Measurements from ENCODE around the gene TRPV3. TPM values are rescaled to one million over a fixed set of nuclear protein-coding genes. Genes with fewer than 3 reads are reported as not detected.

TRPV3 gene
- total and polyA plus RNA-seq, 9 of the 15 experiments (the other 6 are each of a cell fraction or from before 2014, with no cell fraction given): 0.03 to 0.42 (median 0.11) TPM; not detected in 1

- TF ChIP-seq ARID3A (IDR thresholded peaks at IDR 0.05; ENCODE audit: borderline replicate concordance, low read depth, low read length) (no peak), FOXJ3 (CRISPR knock-in tag; IDR thresholded peaks at IDR 0.05) (no peak), KDM4B (IDR thresholded peaks at IDR 0.05; ENCODE audit: borderline replicate concordance in 2 of 2, low read depth in 1 of 2) (no peak), E2F3 (CRISPR knock-in tag; IDR thresholded peaks at IDR 0.05) (no peak), TAF7 (tag; IDR thresholded peaks at IDR 0.05) (no peak)
Measured at GRCh38 chr17:3553419-3554401, 3.9 kb downstream of the TRPV3 start (continued).

- ChIA-PET CTCF (ENCODE audit: low intra/inter-chr PET ratio) (no interaction called here), POLR2A (no interaction called here)
- H3K4me1 ChIP-seq (replicated peaks in 1 of 2; ENCODE audit: control insufficient read depth in 2 of 2, insufficient read depth in 2 of 2, low read length in 2 of 2): peaks cover 7 to 11% of the 10 kb centered on the region in 2 experiments
- no peaks in the 10 kb centered on the region for H3K9me3 ChIP-seq (replicated peaks; ENCODE audit: control insufficient read depth, insufficient read depth, low read depth, low read length)
- H3K4me3 ChIP-seq: no peak overlapping the region
- no peak for DNase-seq (ENCODE audit: extremely low read depth in 1 of 4, low spot score in 3 of 4)
- peaks cover 0 to 33% of the 10 kb centered on the region in 2 experiments; a peak in 2 of 5 replicates for H3K27me3 ChIP-seq (ENCODE audit: control insufficient read depth in 2 of 2, insufficient read depth in 2 of 2, low read length in 2 of 2)
- H3K36me3 ChIP-seq (ENCODE audit: control insufficient read depth, insufficient read depth, low read length): no peaks in the 10 kb centered on the region
- no peaks in the 10 kb centered on the region for H3K79me2 ChIP-seq (ENCODE audit: control insufficient read depth, insufficient read depth, low read length)
- H4K20me1 ChIP-seq (replicated peaks; ENCODE audit: control insufficient read depth, insufficient read depth, low read length): no peaks in the 10 kb centered on the region; the same call in 1 of the 2 replicates
- H3K9me1 ChIP-seq (ENCODE audit: control insufficient read depth, insufficient read depth, low read length): no peaks in the 10 kb centered on the region
- no peak for ATAC-seq
- H3K4me2 ChIP-seq (ENCODE audit: insufficient read depth, low read length): no peak overlapping the region
- intact Hi-C loops (cut with micrococcal nuclease): no loop called here
- no peak overlapping the region for H3K27ac ChIP-seq (ENCODE audit: extremely low read depth, low read depth, low read length)
- H3K9ac ChIP-seq (ENCODE audit: insufficient read depth in 1 of 2, low read depth in 2 of 2, low read length in 2 of 2): no peak overlapping the region
- no peak for FAIRE-seq
- in situ Hi-C loops (cut with MboI): no loop called here
- TF ChIP-seq ZNF23 (CRISPR knock-in tag; IDR thresholded peaks at IDR 0.05): no peak
- TF ChIP-seq PKNOX1 (IDR thresholded peaks at IDR 0.05): no peak
- no peak for TF ChIP-seq ZNF232 (CRISPR knock-in tag; IDR thresholded peaks at IDR 0.05)
- TF ChIP-seq ZKSCAN8 (CRISPR knock-in tag; IDR thresholded peaks at IDR 0.05): no peak
- 5% methylated on average over 4 of the region's 7 CpGs for WGBS (ENCODE audit: insufficient coverage, low coverage, missing lambda C conversion rate)
- no peak overlapping the region for H2AFZ ChIP-seq (ENCODE audit: low read depth, low read length)
- no TSS peak for BruUV-seq (replicated peaks)
Measured at GRCh38 chr17:3552916-3553315, 4.7 kb downstream of the TRPV3 start.
